GM12878 (cell line): ENCODE results near the gene ZNF3. TPM values are rescaled to one million over a fixed set of nuclear protein-coding genes. Genes with fewer than 3 reads are reported as not detected.

Source experiments
- BRCA1 ChIP-seq: IDR thresholded peaks from 2 replicates; pipeline ENCODE4 v1.6.1; 2011; ENCODE audit warnings: low read depth, low read length, improper control_type of control experiment
- EP300 ChIP-seq, 2 experiments: fragments of 150-350 bp in 1 of 2; IDR thresholded peaks; 2 replicates each; pipeline ENCODE4 v1.6.1; 2011 to 2012; ENCODE audit warnings: low read depth in 2 of 2, low read length in 2 of 2, borderline replicate concordance in 1 of 2, improper control_type of control experiment in 1 of 2, inconsistent platforms in 1 of 2; ENCODE audit not compliant: control insufficient read depth in 1 of 2
- FOS ChIP-seq: IDR thresholded peaks from 3 replicates; pipeline ENCODE4 v1.6.1; 2011; ENCODE audit warnings: borderline replicate concordance; ENCODE audit not compliant: insufficient read length; ENCODE audit errors: extremely low read depth
- GABPA ChIP-seq: IDR thresholded peaks from 2 replicates; pipeline ENCODE4 v1.6.1; 2014; ENCODE audit warnings: antibody characterized with exemption, low read depth, mild to moderate bottlenecking, inconsistent platforms
- PML ChIP-seq: IDR thresholded peaks from 2 replicates; pipeline ENCODE4 v1.6.1; 2012; ENCODE audit warnings: low read length, inconsistent platforms
- SMC3 ChIP-seq: IDR thresholded peaks from 2 replicates; pipeline ENCODE4 v1.6.1; 2011; ENCODE audit warnings: low read length, improper control_type of control experiment, borderline replicate concordance
- polyA plus RNA-seq, 11 experiments: library from polyadenylated mRNA; depleted of rRNA in 4 of 11; unstranded in 6 of 11; stranded (reverse) in 5 of 11; fragments of >200 nt; fragmentation: Nextera tagmentation in 4 of 11; fragmentation: Illumina TruSeq in 1 of 11; extraction: Ambion mirVana in 4 of 11; extraction: Trizol in 1 of 11; gene quantifications; 1 replicate in 1 of 11; 2 replicates in 10 of 11; pipeline versions ENCODE4 v1.2.1 to v1.2.3, GENCODE V29; 2011 to 2016; ENCODE audit warnings: inconsistent platforms in 2 of 11, missing spikeins in 2 of 11, low read depth in 1 of 11
- total RNA-seq, 4 experiments: library from RNA; depleted of rRNA in 3 of 4; stranded (reverse); fragments of >200 nt in 3 of 4; fragmentation: Illumina TruSeq in 1 of 4; extraction: Trizol in 1 of 4; gene quantifications; 2 replicates each; pipeline versions ENCODE4 v1.2.1 to v1.2.3, GENCODE V29; 2013 to 2021
- TF ChIP-seq, protein P1 (sequence below): fragments of 450-650 bp; IDR thresholded peaks from 2 replicates; pipeline ENCODE4 v1.6.1; 2018; ENCODE audit warnings: borderline replicate concordance, mild to moderate bottlenecking; ENCODE audit not compliant: partially characterized antibody
- TF ChIP-seq, protein P2 (sequence below): fragments of 450-650 bp; IDR thresholded peaks from 2 replicates; pipeline ENCODE4 v1.6.1; 2017; ENCODE audit warnings: mild to moderate bottlenecking, moderate library complexity
- TF ChIP-seq, protein P3 (sequence below): fragments of 450-650 bp; conservative IDR thresholded peaks from 2 replicates; pipeline ENCODE4 v1.6.1; 2017; ENCODE audit warnings: mild to moderate bottlenecking, moderate library complexity
- TF ChIP-seq, protein P4 (sequence below), 3 experiments: IDR thresholded peaks in 2 of 3; conservative IDR thresholded peaks in 1 of 3; 2 replicates each; pipeline ENCODE4 v1.5.1; 2011; ENCODE audit warnings: low read depth in 3 of 3, low read length in 3 of 3, mild to moderate bottlenecking in 3 of 3, control low read depth in 2 of 3, moderate library complexity in 2 of 3, inconsistent platforms in 1 of 3, mixed read lengths in 1 of 3; ENCODE audit not compliant: control insufficient read depth in 2 of 3, insufficient read depth in 1 of 3; ENCODE audit errors: extremely low read depth in 1 of 3

The ZNF3 gene
- total and polyA plus RNA-seq, 10 of the 15 experiments (the other 5 are each of a cell fraction or from before 2014, with no cell fraction given) = 17.2 to 37.4 (median 29.4) TPM

DNA sequence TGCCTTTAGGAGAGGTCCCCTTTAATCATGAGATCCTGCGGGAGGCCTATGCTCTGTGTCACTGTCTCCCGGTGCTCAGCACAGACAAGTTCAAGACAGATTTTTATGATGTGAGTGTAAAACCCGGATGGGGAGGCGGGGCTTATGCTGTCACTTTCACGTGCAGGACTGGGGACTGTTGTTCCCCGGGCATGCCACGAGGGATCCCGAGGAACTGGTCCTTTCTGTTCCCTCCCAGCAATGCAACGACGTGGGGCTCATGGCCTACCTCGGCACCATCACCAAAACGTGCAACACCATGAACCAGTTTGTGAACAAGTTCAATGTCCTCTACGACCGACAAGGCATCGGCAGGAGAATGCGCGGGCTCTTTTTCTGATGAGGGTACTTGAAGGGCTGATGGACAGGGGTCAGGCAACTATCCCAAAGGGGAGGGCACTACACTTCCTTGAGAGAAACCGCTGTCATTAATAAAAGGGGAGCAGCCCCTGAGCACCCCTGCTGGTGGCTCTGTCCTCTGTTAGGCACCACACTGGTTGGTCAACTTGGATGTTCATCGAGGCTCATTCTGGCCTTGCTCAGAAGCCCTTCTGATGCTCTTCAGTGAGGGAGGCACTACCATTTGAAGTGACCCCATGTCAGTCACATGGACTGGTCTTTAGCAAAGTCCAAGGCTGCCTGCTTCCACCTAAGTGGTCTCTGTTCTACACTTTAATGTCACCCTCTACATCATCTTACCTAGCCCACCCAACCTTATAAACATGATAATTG lies 10.1 kb upstream of the ZNF3 start (continued):
- TF ChIP-seq, protein P1, sequence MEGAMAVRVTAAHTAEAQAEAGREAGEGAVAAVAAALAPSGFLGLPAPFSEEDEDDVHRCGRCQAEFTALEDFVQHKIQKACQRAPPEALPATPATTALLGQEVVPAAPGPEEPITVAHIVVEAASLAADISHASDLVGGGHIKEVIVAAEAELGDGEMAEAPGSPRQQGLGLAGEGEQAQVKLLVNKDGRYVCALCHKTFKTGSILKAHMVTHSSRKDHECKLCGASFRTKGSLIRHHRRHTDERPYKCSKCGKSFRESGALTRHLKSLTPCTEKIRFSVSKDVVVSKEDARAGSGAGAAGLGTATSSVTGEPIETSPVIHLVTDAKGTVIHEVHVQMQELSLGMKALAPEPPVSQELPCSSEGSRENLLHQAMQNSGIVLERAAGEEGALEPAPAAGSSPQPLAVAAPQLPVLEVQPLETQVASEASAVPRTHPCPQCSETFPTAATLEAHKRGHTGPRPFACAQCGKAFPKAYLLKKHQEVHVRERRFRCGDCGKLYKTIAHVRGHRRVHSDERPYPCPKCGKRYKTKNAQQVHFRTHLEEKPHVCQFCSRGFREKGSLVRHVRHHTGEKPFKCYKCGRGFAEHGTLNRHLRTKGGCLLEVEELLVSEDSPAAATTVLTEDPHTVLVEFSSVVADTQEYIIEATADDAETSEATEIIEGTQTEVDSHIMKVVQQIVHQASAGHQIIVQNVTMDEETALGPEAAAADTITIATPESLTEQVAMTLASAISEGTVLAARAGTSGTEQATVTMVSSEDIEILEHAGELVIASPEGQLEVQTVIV = no peak
- TF ChIP-seq, protein P2, sequence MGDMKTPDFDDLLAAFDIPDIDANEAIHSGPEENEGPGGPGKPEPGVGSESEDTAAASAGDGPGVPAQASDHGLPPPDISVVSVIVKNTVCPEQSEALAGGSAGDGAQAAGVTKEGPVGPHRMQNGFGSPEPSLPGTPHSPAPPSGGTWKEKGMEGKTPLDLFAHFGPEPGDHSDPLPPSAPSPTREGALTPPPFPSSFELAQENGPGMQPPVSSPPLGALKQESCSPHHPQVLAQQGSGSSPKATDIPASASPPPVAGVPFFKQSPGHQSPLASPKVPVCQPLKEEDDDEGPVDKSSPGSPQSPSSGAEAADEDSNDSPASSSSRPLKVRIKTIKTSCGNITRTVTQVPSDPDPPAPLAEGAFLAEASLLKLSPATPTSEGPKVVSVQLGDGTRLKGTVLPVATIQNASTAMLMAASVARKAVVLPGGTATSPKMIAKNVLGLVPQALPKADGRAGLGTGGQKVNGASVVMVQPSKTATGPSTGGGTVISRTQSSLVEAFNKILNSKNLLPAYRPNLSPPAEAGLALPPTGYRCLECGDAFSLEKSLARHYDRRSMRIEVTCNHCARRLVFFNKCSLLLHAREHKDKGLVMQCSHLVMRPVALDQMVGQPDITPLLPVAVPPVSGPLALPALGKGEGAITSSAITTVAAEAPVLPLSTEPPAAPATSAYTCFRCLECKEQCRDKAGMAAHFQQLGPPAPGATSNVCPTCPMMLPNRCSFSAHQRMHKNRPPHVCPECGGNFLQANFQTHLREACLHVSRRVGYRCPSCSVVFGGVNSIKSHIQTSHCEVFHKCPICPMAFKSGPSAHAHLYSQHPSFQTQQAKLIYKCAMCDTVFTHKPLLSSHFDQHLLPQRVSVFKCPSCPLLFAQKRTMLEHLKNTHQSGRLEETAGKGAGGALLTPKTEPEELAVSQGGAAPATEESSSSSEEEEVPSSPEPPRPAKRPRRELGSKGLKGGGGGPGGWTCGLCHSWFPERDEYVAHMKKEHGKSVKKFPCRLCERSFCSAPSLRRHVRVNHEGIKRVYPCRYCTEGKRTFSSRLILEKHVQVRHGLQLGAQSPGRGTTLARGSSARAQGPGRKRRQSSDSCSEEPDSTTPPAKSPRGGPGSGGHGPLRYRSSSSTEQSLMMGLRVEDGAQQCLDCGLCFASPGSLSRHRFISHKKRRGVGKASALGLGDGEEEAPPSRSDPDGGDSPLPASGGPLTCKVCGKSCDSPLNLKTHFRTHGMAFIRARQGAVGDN = no peak
- TF ChIP-seq PML = peak; percentile 60
- TF ChIP-seq EP300 (IDR thresholded peaks at IDR 0.05; ENCODE audit: borderline replicate concordance in 1 of 2, control insufficient read depth in 1 of 2, low read depth in 2 of 2, low read length in 2 of 2) = no peak
- TF ChIP-seq, protein P3, sequence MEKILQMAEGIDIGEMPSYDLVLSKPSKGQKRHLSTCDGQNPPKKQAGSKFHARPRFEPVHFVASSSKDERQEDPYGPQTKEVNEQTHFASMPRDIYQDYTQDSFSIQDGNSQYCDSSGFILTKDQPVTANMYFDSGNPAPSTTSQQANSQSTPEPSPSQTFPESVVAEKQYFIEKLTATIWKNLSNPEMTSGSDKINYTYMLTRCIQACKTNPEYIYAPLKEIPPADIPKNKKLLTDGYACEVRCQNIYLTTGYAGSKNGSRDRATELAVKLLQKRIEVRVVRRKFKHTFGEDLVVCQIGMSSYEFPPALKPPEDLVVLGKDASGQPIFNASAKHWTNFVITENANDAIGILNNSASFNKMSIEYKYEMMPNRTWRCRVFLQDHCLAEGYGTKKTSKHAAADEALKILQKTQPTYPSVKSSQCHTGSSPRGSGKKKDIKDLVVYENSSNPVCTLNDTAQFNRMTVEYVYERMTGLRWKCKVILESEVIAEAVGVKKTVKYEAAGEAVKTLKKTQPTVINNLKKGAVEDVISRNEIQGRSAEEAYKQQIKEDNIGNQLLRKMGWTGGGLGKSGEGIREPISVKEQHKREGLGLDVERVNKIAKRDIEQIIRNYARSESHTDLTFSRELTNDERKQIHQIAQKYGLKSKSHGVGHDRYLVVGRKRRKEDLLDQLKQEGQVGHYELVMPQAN = no peak
- no peak for TF ChIP-seq GABPA
- no peak for TF ChIP-seq FOS
- TF ChIP-seq, protein P4, sequence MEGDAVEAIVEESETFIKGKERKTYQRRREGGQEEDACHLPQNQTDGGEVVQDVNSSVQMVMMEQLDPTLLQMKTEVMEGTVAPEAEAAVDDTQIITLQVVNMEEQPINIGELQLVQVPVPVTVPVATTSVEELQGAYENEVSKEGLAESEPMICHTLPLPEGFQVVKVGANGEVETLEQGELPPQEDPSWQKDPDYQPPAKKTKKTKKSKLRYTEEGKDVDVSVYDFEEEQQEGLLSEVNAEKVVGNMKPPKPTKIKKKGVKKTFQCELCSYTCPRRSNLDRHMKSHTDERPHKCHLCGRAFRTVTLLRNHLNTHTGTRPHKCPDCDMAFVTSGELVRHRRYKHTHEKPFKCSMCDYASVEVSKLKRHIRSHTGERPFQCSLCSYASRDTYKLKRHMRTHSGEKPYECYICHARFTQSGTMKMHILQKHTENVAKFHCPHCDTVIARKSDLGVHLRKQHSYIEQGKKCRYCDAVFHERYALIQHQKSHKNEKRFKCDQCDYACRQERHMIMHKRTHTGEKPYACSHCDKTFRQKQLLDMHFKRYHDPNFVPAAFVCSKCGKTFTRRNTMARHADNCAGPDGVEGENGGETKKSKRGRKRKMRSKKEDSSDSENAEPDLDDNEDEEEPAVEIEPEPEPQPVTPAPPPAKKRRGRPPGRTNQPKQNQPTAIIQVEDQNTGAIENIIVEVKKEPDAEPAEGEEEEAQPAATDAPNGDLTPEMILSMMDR (IDR thresholded peaks at IDR 0.05 in 2 of 3, conservative IDR thresholded peaks at IDR 0.05 in 1 of 3; ENCODE audit: control insufficient read depth in 2 of 3, extremely low read depth in 1 of 3, insufficient read depth in 1 of 3, low read depth in 3 of 3, low read length in 3 of 3) = no peak
- TF ChIP-seq SMC3 = no peak
- no peak for TF ChIP-seq BRCA1
